Measurements from ENCODE around the gene ATG101. TPM values are rescaled to one million over a fixed set of nuclear protein-coding genes. Genes with fewer than 3 reads are reported as not detected.

Gene ATG101
- total and polyA plus RNA-seq, 9 donors, result 13.6 to 48.7 (median 28.5) TPM

- Histone ChIP-seq H3K4me3 (peak overlapping the region; percentile 73), H3K36me3 (no peaks in the 10 kb centered on the region), H3K27ac (peak overlapping the region; percentile 84 to 95), H3K27me3 (no peaks in the 10 kb centered on the region), H3K4me1 (ENCODE audit: insufficient read depth) (peaks cover 2% of the 10 kb centered on the region), H3K9me3 (no peaks in the 10 kb centered on the region)
- DNase-seq, result peak; percentile 80 to 89 (median 86)
- TF ChIP-seq POLR2A (IDR thresholded peaks at IDR 0.05) (peak; percentile 40), EP300 (IDR thresholded peaks at IDR 0.05) (no peak)
- intact Hi-C loops (cut with DNase I), result loop anchor here in 1 of 4 donors (5.0 kb wide), 1 partner anchor 1010 kb away; the partner anchor contains the start of gene SLC11A2
- WGBS, 3 donors, result 1 to 2% (median 1%) methylated on average over 38 to 57 of the region's 59 CpGs
These were observed 32.4 kb upstream of the ATG101 start for GRCh38 chr12:52037248-52037861.

DNA sequence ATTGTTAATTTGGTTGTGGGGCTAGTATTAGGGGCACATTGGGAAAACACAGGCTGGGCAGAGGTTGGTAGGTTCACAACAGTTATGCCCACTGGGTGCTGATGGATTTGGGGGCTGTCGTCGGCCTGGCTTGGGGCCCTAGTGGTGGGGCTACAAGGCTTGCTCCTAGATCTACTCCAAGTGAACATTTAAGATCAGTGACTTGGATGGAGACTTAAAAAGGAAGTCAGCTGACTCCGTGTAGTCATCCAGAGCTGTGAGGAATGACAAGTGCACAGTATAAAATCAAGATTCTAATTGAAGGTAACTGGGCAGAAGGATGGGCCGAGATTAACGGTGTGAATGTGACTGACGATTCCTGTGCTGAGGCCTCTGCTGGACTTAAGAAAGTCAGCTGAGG is 31.3 kb upstream of the ATG101 start:
- Histone ChIP-seq H3K4me3 (peak overlapping the region; percentile 73), H3K4me1 (ENCODE audit: insufficient read depth) (peaks cover 4% of the 10 kb centered on the region), H3K27me3 (no peaks in the 10 kb centered on the region), H3K27ac (peak overlapping the region; percentile 84 to 95), H3K36me3 (no peaks in the 10 kb centered on the region), H3K9me3 (no peaks in the 10 kb centered on the region)
- intact Hi-C loops (cut with DNase I), result loop anchor here in 1 of 4 donors (5.0 kb wide), 1 partner anchor 1011 kb away; the partner anchor contains the start of gene SLC11A2
- peak in 2 of 5 donors; percentile 36 to 48 for DNase-seq
- 81 to 88% (median 86%) methylated on average over 6 of the region's 6 CpGs for WGBS, 3 donors
- TF ChIP-seq POLR2A (IDR thresholded peaks at IDR 0.05) (no peak), CTCF (IDR thresholded peaks at IDR 0.05) (no peak), EP300 (IDR thresholded peaks at IDR 0.05) (no peak)

- Histone ChIP-seq H3K4me1 (ENCODE audit: insufficient read depth) (peaks cover 22% of the 10 kb centered on the region), H3K27ac (peak overlapping the region; percentile 10 to 94), H3K9me3 (no peaks in the 10 kb centered on the region), H3K27me3 (no peaks in the 10 kb centered on the region), H3K4me3 (no peak overlapping the region), H3K36me3 (no peaks in the 10 kb centered on the region)
- TF ChIP-seq CTCF (IDR thresholded peaks at IDR 0.05) (no peak), EP300 (IDR thresholded peaks at IDR 0.05) (no peak), POLR2A (IDR thresholded peaks at IDR 0.05) (no peak)
- no peak for DNase-seq
- WGBS, 3 donors, result 87 to 94% (median 87%) methylated on average over 3 of the region's 3 CpGs
- intact Hi-C loops (cut with DNase I), result loop anchor here in 1 of 4 donors (10.0 kb wide), 1 partner anchor 1004 kb away; no protein-coding TSS in a partner anchor
These were observed 28.7 kb upstream of the ATG101 start for GRCh38 chr12:52041035-52041434.

DNA sequence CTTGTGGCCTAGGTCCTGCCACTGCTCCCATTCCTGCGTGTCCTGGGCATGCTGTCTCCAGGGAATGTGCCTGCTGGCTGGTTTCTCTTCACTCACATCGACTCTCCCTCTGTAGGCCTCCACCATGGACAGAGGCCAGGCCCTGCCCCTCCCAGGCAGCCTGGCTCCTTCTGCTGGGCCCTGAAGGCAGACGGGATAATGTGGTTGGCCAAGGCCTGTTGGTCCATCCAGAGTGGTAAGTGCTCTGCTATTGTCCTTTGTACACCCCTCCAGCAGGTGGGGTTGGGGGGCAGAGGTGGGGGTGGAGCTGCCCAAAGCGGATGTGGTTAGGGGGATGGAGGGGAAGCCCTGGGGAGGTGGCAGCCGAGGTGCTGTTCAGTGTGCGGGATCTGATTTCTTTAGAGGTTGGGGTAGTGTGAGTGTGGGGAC is 28.1 kb upstream of the ATG101 start:
- H3K27me3 ChIP-seq, result no peaks in the 10 kb centered on the region
- no peak overlapping the region for H3K4me3 ChIP-seq
- WGBS, 3 donors, result 67 to 68% (median 67%) methylated on average over 6 of the region's 6 CpGs
- TF ChIP-seq EP300 (IDR thresholded peaks at IDR 0.05) (no peak), POLR2A (IDR thresholded peaks at IDR 0.05) (no peak), CTCF (IDR thresholded peaks at IDR 0.05) (no peak)
- H3K4me1 ChIP-seq (ENCODE audit: insufficient read depth), result peaks cover 24% of the 10 kb centered on the region
- H3K36me3 ChIP-seq, result no peaks in the 10 kb centered on the region
- peak overlapping the region; percentile 92 to 94 for H3K27ac ChIP-seq
- DNase-seq, result peak; percentile 63 to 77 (median 69)
- intact Hi-C loops (cut with DNase I), result loop anchor here in 1 of 4 donors (10.0 kb wide), 1 partner anchor 1003 kb away; no protein-coding TSS in a partner anchor
- H3K9me3 ChIP-seq, result no peaks in the 10 kb centered on the region
